Measurements from ENCODE around the gene SPATA25. TPM values are rescaled to one million over a fixed set of nuclear protein-coding genes. Genes with fewer than 3 reads are reported as not detected.

SPATA25 gene
- polyA plus RNA-seq, 3 donors: 2.0 to 3.2 (median 3.0) TPM

GRCh38 chr20:45842169-45842812 lies 45.1 kb downstream of the SPATA25 start:
- no peak for DNase-seq (ENCODE audit: low read depth in 3 of 3, low spot score in 2 of 3)

DNA sequence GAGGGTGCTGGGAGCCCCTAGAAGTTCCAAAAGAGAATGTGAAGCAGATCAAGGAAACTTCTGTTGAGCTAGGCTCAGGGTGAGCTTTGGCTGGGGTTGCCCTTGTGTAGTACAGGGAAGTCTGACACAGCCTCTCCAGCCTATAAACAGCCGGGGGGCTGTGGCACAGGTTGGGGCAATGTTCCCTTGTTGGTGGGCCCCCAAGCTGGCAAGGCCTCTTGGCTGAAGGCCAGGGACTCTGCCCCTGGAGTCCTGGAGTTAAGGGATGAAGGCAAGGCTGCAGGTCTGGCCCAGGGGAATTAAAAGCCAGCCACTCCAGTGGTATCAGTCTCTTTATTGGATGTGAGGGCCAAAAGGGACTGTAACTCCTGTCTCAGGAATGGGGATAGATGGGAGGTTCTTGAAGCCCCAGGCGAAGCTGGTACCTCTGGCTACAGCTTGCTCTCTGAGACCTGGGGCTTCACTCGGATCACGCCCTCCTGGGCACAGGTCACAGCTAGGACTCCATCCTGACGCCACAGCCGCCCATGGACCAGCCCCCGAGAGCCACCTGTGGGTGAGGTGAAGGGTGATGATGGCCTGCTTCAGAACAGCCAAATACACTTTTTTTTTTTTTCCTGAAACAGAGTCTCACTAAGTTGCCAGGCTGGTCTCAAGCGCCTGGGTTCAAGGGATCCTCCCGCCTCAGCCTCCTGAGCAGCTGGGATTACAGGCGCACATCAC lies 45.9 kb downstream of the SPATA25 start:
- no peak for DNase-seq (ENCODE audit: low read depth in 3 of 3, low spot score in 2 of 3)

GRCh38 chr20:45840700-45841198 lies 46.7 kb downstream of the SPATA25 start:
- DNase-seq (ENCODE audit: low read depth in 3 of 3, low spot score in 2 of 3): no peak

DNA sequence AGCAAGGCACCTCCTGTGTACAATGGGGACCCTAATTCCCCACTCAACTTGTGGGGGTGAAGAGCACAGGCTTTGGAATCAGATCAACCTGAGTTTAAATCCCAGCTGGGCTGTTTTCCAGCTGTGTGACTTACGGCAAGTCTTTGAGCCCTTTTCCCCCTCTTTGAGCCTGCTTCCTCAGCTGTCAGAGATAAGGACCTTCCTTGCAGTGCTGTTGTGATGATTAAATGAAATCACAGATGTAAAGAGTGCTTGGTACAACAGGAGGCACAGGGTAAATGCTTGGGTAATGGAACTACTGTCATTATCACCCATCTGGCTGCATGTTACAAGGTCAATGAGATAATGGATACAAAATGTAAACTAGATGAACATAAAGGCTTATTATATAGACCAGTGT lies 50.6 kb downstream of the SPATA25 start:
- no peak for DNase-seq (ENCODE audit: low read depth in 3 of 3, low spot score in 2 of 3)

Other genes with a start within 250 kb of the SPATA25 start
- not detected for gene WFDC11, start 217.4 kb downstream of the SPATA25 start, polyA plus RNA-seq (ENCODE audit: insufficient read length in 3 of 3)
- not detected for gene WFDC13, start 185.6 kb downstream of the SPATA25 start, polyA plus RNA-seq (ENCODE audit: insufficient read length in 3 of 3)
- not detected for gene WFDC10B, start 182.6 kb downstream of the SPATA25 start, polyA plus RNA-seq (ENCODE audit: insufficient read length in 3 of 3)
- not detected for gene SPINT4, start 165.3 kb downstream of the SPATA25 start, polyA plus RNA-seq (ENCODE audit: insufficient read length in 3 of 3)
- 1 to 10 TPM; 1.4 to 2.0 (median 1.9) TPM for gene WFDC3, start 95.7 kb downstream of the SPATA25 start, polyA plus RNA-seq (ENCODE audit: insufficient read length in 3 of 3)
- 10 to 100 TPM; 35.2 to 39.0 (median 35.6) TPM for gene DNTTIP1, start 95.7 kb downstream of the SPATA25 start, polyA plus RNA-seq (ENCODE audit: insufficient read length in 3 of 3)
- 10 to 100 TPM; 62.5 to 67.2 (median 66.1) TPM for gene UBE2C, start 75.0 kb downstream of the SPATA25 start, polyA plus RNA-seq (ENCODE audit: insufficient read length in 3 of 3)
- gene TNNC2, start 60.3 kb downstream of the SPATA25 start, polyA plus RNA-seq (ENCODE audit: insufficient read length in 3 of 3): under 1 TPM in 2 of 3 donors, not detected in 1; 0.40 to 0.68 TPM
- 10 to 100 TPM in 2 of 3 donors, 1 to 10 TPM in 1; 9.8 to 10.9 (median 10.3) TPM for gene SNX21, start 53.8 kb downstream of the SPATA25 start, polyA plus RNA-seq (ENCODE audit: insufficient read length in 3 of 3)
- gene ACOT8, start 30.2 kb downstream of the SPATA25 start, polyA plus RNA-seq (ENCODE audit: insufficient read length in 3 of 3): 10 to 100 TPM; 18.7 to 23.7 (median 20.9) TPM
- 1 to 10 TPM; 5.3 to 5.8 (median 5.6) TPM for gene ZSWIM3, start 30.0 kb downstream of the SPATA25 start, polyA plus RNA-seq (ENCODE audit: insufficient read length in 3 of 3)
- 10 to 100 TPM; 13.4 to 16.0 (median 14.8) TPM for gene ZSWIM1, start 6.4 kb downstream of the SPATA25 start, polyA plus RNA-seq (ENCODE audit: insufficient read length in 3 of 3)
- 1 to 10 TPM; 4.3 to 6.0 (median 5.5) TPM for gene NEURL2, start 3.6 kb upstream of the SPATA25 start, polyA plus RNA-seq (ENCODE audit: insufficient read length in 3 of 3)
- 100 to 1,000 TPM; 116 to 134 (median 118) TPM for gene CTSA, start 3.7 kb upstream of the SPATA25 start, polyA plus RNA-seq (ENCODE audit: insufficient read length in 3 of 3)
- 100 to 1,000 TPM; 129 to 133 (median 131) TPM for gene PLTP, start 24.5 kb upstream of the SPATA25 start, polyA plus RNA-seq (ENCODE audit: insufficient read length in 3 of 3)
- 10 to 100 TPM; 41.3 to 47.1 (median 45.2) TPM for gene PCIF1, start 47.1 kb upstream of the SPATA25 start, polyA plus RNA-seq (ENCODE audit: insufficient read length in 3 of 3)
- 10 to 100 TPM; 10.2 to 10.9 (median 10.5) TPM for gene ZNF335, start 84.6 kb upstream of the SPATA25 start, polyA plus RNA-seq (ENCODE audit: insufficient read length in 3 of 3)
- gene MMP9, start 121.3 kb upstream of the SPATA25 start, polyA plus RNA-seq (ENCODE audit: insufficient read length in 3 of 3): under 1 TPM; 0.31 to 0.57 (median 0.54) TPM
- 1 to 10 TPM; 1.0 to 1.8 (median 1.2) TPM for gene SLC12A5, start 141.6 kb upstream of the SPATA25 start, polyA plus RNA-seq (ENCODE audit: insufficient read length in 3 of 3)
- gene NCOA5, start 202.3 kb upstream of the SPATA25 start, polyA plus RNA-seq (ENCODE audit: insufficient read length in 3 of 3): 10 to 100 TPM; 55.1 to 57.7 (median 57.0) TPM
- gene CD40, start 230.7 kb upstream of the SPATA25 start, polyA plus RNA-seq (ENCODE audit: insufficient read length in 3 of 3): 1 to 10 TPM; 5.8 to 6.5 (median 5.9) TPM